GM23338 (cell line): ENCODE measurements around the gene STARD8. TPM values are rescaled to one million over a fixed set of nuclear protein-coding genes. Genes with fewer than 3 reads are reported as not detected.

Source experiments
- ATAC-seq: fragments of 200-7000 bp; cut with Tn5 transposase; 3 replicates; pipeline ENCODE4 v1.9.1; 2020
- DNase-seq: peaks from one replicate; pipeline ENCODE4 v3.0.0-alpha.2; 2015; ENCODE audit warnings: low spot score
- H2AFZ ChIP-seq: fragments of 200-600 bp; sonication (generic); 2 replicates; pipeline ENCODE4 v1.8.0; 2016; ENCODE audit warnings: antibody characterized with exemption, mild to moderate bottlenecking, moderate library complexity
- H3F3A ChIP-seq: fragments of 200-600 bp; sonication (generic); replicated peaks from 2 replicates; pipeline ENCODE4 v1.8.0; 2017; ENCODE audit warnings: antibody characterized with exemption, mixed run types, low read depth
- H3K27ac ChIP-seq: fragments of 200-600 bp; sonication (generic); 2 replicates; pipeline ENCODE4 v1.6.1; 2016; ENCODE audit warnings: low read depth
- H3K27me3 ChIP-seq: fragments of 200-600 bp; sonication (generic); 2 replicates; pipeline ENCODE4 v1.8.0; 2016; ENCODE audit warnings: mild to moderate bottlenecking, mixed run types, moderate library complexity; ENCODE audit not compliant: insufficient read depth
- H3K36me3 ChIP-seq: fragments of 200-600 bp; sonication (generic); 2 replicates; pipeline ENCODE4 v1.8.0; 2016; ENCODE audit warnings: mild to moderate bottlenecking; ENCODE audit not compliant: insufficient read depth
- H3K4me1 ChIP-seq: fragments of 200-600 bp; sonication (generic); 2 replicates; pipeline ENCODE4 v1.8.0; 2016; ENCODE audit warnings: mild to moderate bottlenecking, moderate library complexity; ENCODE audit not compliant: insufficient read depth
- H3K4me2 ChIP-seq: fragments of 200-600 bp; sonication (generic); 2 replicates; pipeline ENCODE4 v1.7.1; 2017; ENCODE audit warnings: mixed run types
- H3K4me3 ChIP-seq: fragments of 200-600 bp; sonication (generic); 2 replicates; pipeline ENCODE4 v1.6.1; 2016; ENCODE audit warnings: mixed run types
- H3K79me2 ChIP-seq: fragments of 200-600 bp; sonication (generic); replicated peaks from 2 replicates; pipeline ENCODE4 v1.8.0; 2017; ENCODE audit warnings: mild to moderate bottlenecking; ENCODE audit not compliant: insufficient read depth
- H3K9me2 ChIP-seq: fragments of 200-600 bp; sonication (generic); 2 replicates; pipeline ENCODE4 v1.8.0; 2017; ENCODE audit not compliant: insufficient read depth
- H4K20me1 ChIP-seq: fragments of 200-600 bp; sonication (generic); replicated peaks from 2 replicates; pipeline ENCODE4 v1.8.0; 2017; ENCODE audit warnings: mild to moderate bottlenecking; ENCODE audit not compliant: insufficient read depth
- H3K27ac Mint-ChIP-seq: 2 replicates; pipeline ENCODE4 v1.8.0; 2020; ENCODE audit warnings: inconsistent platforms, mild to moderate bottlenecking, moderate library complexity, mixed read lengths
- H3K27me3 Mint-ChIP-seq: 3 replicates; pipeline ENCODE4 v1.8.0; 2022; ENCODE audit warnings: low read depth, mild to moderate bottlenecking, moderate library complexity, mixed read lengths, inconsistent platforms; ENCODE audit not compliant: insufficient read depth, poor library complexity
- H3K36me3 Mint-ChIP-seq: 3 replicates; pipeline ENCODE4 v1.8.0; 2021; ENCODE audit warnings: low read depth, mild to moderate bottlenecking, inconsistent platforms, moderate library complexity, mixed read lengths
- H3K4me1 Mint-ChIP-seq: 3 replicates; pipeline ENCODE4 v1.8.0; 2020; ENCODE audit warnings: mild to moderate bottlenecking, inconsistent platforms, mixed read lengths
- H3K4me3 Mint-ChIP-seq: 3 replicates; pipeline ENCODE4 v1.8.0; 2021; ENCODE audit warnings: moderate library complexity, mild to moderate bottlenecking, inconsistent platforms, mixed read lengths
- H3K9me3 Mint-ChIP-seq: 3 replicates; pipeline ENCODE4 v1.8.0; 2020; ENCODE audit warnings: moderate library complexity, mild to moderate bottlenecking, inconsistent platforms, mixed read lengths
- CREB1 ChIP-seq: fragments of 250-450 bp; sonication (Bioruptor Pico); IDR thresholded peaks from 2 replicates; pipeline ENCODE4 v1.5.0; 2020; ENCODE audit warnings: low read depth, mild to moderate bottlenecking, moderate library complexity
- CTCF ChIP-seq, 2 experiments: fragments of 200-600 bp in 1 of 2; sonication (generic) in 1 of 2; conservative IDR thresholded peaks; 2 replicates each; pipeline versions ENCODE4 v1.5.1 to v1.6.1; 2016 to 2017; ENCODE audit warnings: antibody characterized with exemption in 2 of 2, low read depth in 2 of 2, mild to moderate bottlenecking in 2 of 2, moderate library complexity in 1 of 2
- EZH2 ChIP-seq: fragments of 200-600 bp; sonication (generic); IDR thresholded peaks from one replicate; pipeline ENCODE4 v1.8.0; 2017; ENCODE audit warnings: antibody characterized with exemption, mild to moderate bottlenecking, low read depth; ENCODE audit not compliant: unreplicated experiment
- EZH2phosphoT487 ChIP-seq: fragments of 200-600 bp; sonication (generic); IDR thresholded peaks from one replicate; pipeline ENCODE4 v1.8.1; 2018; ENCODE audit warnings: antibody characterized with exemption; ENCODE audit not compliant: unreplicated experiment
- JUNB ChIP-seq: IDR thresholded peaks from one replicate; pipeline ENCODE4 v1.6.1; 2016; ENCODE audit warnings: antibody characterized with exemption; ENCODE audit not compliant: unreplicated experiment
- NANOG ChIP-seq: IDR thresholded peaks from 2 replicates; pipeline ENCODE4 v1.6.1; 2016; ENCODE audit warnings: antibody characterized with exemption, borderline replicate concordance
- POLR2AphosphoS5 ChIP-seq: IDR thresholded peaks from 2 replicates; pipeline ENCODE4 v1.6.1; 2016; ENCODE audit warnings: antibody characterized with exemption, low read depth
- REST ChIP-seq: IDR thresholded peaks from one replicate; pipeline ENCODE4 v1.6.1; 2018; ENCODE audit warnings: antibody characterized with exemption; ENCODE audit not compliant: unreplicated experiment
- STAT1 ChIP-seq: IDR thresholded peaks from one replicate; pipeline ENCODE4 v1.6.1; 2016; ENCODE audit warnings: antibody characterized with exemption; ENCODE audit not compliant: unreplicated experiment
- ZNF114 ChIP-seq: fragments of 250-450 bp; sonication (Bioruptor Pico); IDR thresholded peaks from 2 replicates; pipeline ENCODE4 v1.5.0; 2020; ENCODE audit warnings: mild to moderate bottlenecking, moderate library complexity
- polyA plus RNA-seq: library from polyadenylated mRNA; unstranded; fragments of >200 nt; fragmentation: Nextera tagmentation; extraction: Ambion mirVana; gene quantifications from 2 replicates; pipeline ENCODE4 v1.2.1, GENCODE V29; 2016
- total RNA-seq: library from RNA; depleted of rRNA; stranded (reverse); fragments of >200 nt; shearing (Covaris generic); gene quantifications from 2 replicates; pipeline ENCODE4 v1.2.3, GENCODE V29; 2014
- TF ChIP-seq, protein P1 (sequence below): fragments of 250-450 bp; sonication (Bioruptor Pico); IDR thresholded peaks from 2 replicates; pipeline ENCODE4 v1.5.0; 2020; ENCODE audit warnings: mild to moderate bottlenecking, moderate library complexity
- TF ChIP-seq, protein P2 (sequence below): IDR thresholded peaks from 2 replicates; pipeline ENCODE4 v1.6.1; 2016; ENCODE audit warnings: antibody characterized with exemption

STARD8 gene
- total and polyA plus RNA-seq, 2 experiments from 2014 or later: 0.74 to 5.6 TPM

DNA sequence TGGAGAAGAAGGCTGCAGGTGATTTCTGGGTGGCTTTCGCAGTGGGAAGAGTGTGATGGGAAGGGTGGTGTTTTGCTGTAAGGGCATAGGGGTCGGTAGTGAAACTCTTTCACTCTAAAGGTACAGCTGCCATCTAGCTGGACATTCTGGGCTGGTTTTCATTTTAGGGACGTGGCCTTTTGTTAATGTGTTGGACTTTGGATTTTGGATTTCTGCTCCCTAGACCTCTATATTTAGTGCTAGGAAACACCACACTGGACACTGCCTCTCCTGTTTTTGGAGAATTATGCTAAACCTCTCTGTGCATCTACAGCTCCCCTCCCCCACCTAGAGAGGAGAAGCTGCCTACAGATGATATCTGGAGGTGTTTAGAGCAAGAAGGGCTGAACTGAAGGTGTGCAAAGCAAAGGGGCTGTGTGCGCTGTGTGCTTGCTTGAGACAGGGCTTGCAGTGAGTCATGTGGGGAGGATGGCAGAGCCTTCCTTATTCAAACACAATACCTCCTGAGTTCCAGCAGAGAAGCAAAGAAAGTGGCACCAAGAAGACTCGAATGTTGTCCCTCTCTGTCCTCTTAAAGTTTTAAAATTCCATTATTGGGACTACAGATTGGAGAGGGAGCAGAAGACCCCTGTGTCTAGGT, 47.9 kb downstream of the STARD8 start:
- no peak overlapping the region for H2AFZ ChIP-seq

More for the DNA sequence above, 47.9 kb downstream of the STARD8 start:
- Histone ChIP-seq H4K20me1 (no peaks in the 10 kb centered on the region), H3K79me2 (no peaks in the 10 kb centered on the region), H3K9me2 (no peaks in the 10 kb centered on the region), H3K4me1 (peaks cover 7% of the 10 kb centered on the region; the same call in 1 of the 2 replicates), H3K27ac (no peak overlapping the region), H3F3A (no peaks in the 10 kb centered on the region), H3K4me3 (peak overlapping the region; percentile 64; the same call in 1 of the 2 replicates), H3K36me3 (no peaks in the 10 kb centered on the region), H3K27me3 (peaks cover 6% of the 10 kb centered on the region), H3K4me2 (no peak overlapping the region)
- H3K4me1 Mint-ChIP-seq: peaks cover 20% of the 10 kb centered on the region
- ATAC-seq: no peak
- no peaks in the 10 kb centered on the region; the same call in 2 of the 3 replicates for H3K9me3 Mint-ChIP-seq
- TF ChIP-seq, protein P1, sequence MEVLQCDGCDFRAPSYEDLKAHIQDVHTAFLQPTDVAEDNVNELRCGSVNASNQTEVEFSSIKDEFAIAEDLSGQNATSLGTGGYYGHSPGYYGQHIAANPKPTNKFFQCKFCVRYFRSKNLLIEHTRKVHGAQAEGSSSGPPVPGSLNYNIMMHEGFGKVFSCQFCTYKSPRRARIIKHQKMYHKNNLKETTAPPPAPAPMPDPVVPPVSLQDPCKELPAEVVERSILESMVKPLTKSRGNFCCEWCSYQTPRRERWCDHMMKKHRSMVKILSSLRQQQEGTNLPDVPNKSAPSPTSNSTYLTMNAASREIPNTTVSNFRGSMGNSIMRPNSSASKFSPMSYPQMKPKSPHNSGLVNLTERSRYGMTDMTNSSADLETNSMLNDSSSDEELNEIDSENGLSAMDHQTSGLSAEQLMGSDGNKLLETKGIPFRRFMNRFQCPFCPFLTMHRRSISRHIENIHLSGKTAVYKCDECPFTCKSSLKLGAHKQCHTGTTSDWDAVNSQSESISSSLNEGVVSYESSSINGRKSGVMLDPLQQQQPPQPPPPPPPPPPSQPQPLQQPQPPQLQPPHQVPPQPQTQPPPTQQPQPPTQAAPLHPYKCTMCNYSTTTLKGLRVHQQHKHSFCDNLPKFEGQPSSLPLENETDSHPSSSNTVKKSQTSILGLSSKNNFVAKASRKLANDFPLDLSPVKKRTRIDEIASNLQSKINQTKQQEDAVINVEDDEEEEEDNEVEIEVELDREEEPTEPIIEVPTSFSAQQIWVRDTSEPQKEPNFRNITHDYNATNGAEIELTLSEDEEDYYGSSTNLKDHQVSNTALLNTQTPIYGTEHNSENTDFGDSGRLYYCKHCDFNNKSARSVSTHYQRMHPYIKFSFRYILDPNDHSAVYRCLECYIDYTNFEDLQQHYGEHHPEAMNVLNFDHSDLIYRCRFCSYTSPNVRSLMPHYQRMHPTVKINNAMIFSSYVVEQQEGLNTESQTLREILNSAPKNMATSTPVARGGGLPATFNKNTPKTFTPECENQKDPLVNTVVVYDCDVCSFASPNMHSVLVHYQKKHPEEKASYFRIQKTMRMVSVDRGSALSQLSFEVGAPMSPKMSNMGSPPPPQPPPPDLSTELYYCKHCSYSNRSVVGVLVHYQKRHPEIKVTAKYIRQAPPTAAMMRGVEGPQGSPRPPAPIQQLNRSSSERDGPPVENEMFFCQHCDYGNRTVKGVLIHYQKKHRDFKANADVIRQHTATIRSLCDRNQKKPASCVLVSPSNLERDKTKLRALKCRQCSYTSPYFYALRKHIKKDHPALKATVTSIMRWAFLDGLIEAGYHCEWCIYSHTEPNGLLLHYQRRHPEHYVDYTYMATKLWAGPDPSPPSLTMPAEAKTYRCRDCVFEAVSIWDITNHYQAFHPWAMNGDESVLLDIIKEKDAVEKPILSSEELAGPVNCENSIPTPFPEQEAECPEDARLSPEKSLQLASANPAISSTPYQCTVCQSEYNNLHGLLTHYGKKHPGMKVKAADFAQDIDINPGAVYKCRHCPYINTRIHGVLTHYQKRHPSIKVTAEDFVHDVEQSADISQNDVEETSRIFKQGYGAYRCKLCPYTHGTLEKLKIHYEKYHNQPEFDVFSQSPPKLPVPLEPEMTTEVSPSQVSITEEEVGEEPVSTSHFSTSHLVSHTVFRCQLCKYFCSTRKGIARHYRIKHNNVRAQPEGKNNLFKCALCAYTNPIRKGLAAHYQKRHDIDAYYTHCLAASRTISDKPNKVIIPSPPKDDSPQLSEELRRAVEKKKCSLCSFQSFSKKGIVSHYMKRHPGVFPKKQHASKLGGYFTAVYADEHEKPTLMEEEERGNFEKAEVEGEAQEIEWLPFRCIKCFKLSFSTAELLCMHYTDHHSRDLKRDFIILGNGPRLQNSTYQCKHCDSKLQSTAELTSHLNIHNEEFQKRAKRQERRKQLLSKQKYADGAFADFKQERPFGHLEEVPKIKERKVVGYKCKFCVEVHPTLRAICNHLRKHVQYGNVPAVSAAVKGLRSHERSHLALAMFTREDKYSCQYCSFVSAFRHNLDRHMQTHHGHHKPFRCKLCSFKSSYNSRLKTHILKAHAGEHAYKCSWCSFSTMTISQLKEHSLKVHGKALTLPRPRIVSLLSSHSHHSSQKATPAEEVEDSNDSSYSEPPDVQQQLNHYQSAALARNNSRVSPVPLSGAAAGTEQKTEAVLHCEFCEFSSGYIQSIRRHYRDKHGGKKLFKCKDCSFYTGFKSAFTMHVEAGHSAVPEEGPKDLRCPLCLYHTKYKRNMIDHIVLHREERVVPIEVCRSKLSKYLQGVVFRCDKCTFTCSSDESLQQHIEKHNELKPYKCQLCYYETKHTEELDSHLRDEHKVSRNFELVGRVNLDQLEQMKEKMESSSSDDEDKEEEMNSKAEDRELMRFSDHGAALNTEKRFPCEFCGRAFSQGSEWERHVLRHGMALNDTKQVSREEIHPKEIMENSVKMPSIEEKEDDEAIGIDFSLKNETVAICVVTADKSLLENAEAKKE (CRISPR knock-in tag): no peak
- TF ChIP-seq CREB1 (CRISPR knock-in tag): no peak
- no peak for TF ChIP-seq EZH2phosphoT487
- no peak for TF ChIP-seq NANOG
- TF ChIP-seq REST: no peak
- TF ChIP-seq EZH2: no peak
- TF ChIP-seq ZNF114 (CRISPR knock-in tag): no peak
- no peak for TF ChIP-seq STAT1
- no peak for TF ChIP-seq CTCF (conservative IDR thresholded peaks at IDR 0.05; ENCODE audit: low read depth in 2 of 2)
- no peak for TF ChIP-seq POLR2AphosphoS5
- TF ChIP-seq JUNB: no peak
- TF ChIP-seq, protein P2, sequence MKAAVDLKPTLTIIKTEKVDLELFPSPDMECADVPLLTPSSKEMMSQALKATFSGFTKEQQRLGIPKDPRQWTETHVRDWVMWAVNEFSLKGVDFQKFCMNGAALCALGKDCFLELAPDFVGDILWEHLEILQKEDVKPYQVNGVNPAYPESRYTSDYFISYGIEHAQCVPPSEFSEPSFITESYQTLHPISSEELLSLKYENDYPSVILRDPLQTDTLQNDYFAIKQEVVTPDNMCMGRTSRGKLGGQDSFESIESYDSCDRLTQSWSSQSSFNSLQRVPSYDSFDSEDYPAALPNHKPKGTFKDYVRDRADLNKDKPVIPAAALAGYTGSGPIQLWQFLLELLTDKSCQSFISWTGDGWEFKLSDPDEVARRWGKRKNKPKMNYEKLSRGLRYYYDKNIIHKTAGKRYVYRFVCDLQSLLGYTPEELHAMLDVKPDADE: no peak
- H3K27me3 Mint-ChIP-seq: peaks cover 6% of the 10 kb centered on the region
- H3K36me3 Mint-ChIP-seq: no peaks in the 10 kb centered on the region
- H3K27ac Mint-ChIP-seq: no peak overlapping the region
- no peak for DNase-seq
- no peak overlapping the region for H3K4me3 Mint-ChIP-seq
